GM13976 (cell line): Measurements from ENCODE around the gene TPCN2.
"Not testable (repeated sequence)": the region's sequence is repeated elsewhere in the genome, so short reads cannot be mapped to it uniquely, and the experiment has no call there.

Experiments
- DNase-seq: peaks from one replicate; pipeline ENCODE4 v3.0.0; 2012; ENCODE audit warnings: low spot score
- in situ Hi-C: fragments of 300-500 bp; cut with MboI; formaldehyde crosslinking; loops from one replicate; pipeline ENCODE4 v1.12.0; 2022; ENCODE audit warnings: low sequenced_read_pairs, mixed read lengths, inconsistent platforms; ENCODE audit not compliant: unreplicated experiment
- TF ChIP-seq, protein P1 (sequence below): IDR thresholded peaks from 2 replicates; pipeline ENCODE4 v1.5.1; 2012; ENCODE audit warnings: borderline replicate concordance, mild to moderate bottlenecking; ENCODE audit not compliant: insufficient read depth; ENCODE audit errors: extremely low read depth, missing control alignments, control extremely low read depth

The TPCN2 gene

DNA sequence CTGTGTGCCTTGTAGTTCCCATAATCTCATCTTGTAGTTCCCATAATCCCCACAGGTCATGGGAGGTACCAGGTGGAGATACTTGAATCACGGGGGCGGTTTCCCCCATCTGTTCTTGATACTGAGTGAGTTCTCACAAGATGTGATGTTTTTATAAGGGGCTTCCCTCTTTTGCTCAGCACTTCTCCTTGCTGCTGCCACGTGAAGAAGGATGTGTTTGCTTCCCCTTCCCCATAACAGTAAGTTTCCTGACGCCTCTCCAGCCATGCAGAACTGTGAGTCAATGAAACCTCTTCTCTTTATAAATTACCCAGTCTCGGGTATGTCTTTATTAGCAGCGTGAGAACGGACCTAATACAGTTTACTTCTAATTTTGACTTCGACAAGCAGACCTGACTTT lies 93.0 kb downstream of the TPCN2 start:
- TF ChIP-seq, protein P1, sequence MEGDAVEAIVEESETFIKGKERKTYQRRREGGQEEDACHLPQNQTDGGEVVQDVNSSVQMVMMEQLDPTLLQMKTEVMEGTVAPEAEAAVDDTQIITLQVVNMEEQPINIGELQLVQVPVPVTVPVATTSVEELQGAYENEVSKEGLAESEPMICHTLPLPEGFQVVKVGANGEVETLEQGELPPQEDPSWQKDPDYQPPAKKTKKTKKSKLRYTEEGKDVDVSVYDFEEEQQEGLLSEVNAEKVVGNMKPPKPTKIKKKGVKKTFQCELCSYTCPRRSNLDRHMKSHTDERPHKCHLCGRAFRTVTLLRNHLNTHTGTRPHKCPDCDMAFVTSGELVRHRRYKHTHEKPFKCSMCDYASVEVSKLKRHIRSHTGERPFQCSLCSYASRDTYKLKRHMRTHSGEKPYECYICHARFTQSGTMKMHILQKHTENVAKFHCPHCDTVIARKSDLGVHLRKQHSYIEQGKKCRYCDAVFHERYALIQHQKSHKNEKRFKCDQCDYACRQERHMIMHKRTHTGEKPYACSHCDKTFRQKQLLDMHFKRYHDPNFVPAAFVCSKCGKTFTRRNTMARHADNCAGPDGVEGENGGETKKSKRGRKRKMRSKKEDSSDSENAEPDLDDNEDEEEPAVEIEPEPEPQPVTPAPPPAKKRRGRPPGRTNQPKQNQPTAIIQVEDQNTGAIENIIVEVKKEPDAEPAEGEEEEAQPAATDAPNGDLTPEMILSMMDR, result no peak
- in situ Hi-C loops, result no loop called here

DNA sequence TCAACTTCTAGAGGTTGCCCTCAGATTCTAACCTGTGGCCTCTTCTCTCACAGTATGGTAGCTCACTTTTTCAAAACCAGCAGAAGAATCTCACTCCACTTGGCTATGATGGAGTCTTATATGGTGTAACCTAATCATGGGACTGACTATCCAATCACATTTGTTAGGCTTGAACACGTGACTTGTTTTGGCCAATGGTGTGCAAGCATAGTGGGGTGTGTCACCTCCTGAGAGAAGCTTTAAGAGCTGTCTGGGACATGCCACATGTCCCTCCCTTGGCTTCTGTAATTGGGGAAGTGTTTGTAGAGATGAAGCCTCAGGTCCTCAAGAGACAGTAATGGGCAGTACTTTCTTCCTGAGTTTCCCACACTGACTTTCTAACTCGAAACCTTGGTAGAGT lies 94.2 kb downstream of the TPCN2 start:
- no peak for DNase-seq
- in situ Hi-C loops, result no loop called here
- TF ChIP-seq, protein P1, result no peak

More for the DNA sequence above, 93.0 kb downstream of the TPCN2 start:
- no peak for DNase-seq

DNA sequence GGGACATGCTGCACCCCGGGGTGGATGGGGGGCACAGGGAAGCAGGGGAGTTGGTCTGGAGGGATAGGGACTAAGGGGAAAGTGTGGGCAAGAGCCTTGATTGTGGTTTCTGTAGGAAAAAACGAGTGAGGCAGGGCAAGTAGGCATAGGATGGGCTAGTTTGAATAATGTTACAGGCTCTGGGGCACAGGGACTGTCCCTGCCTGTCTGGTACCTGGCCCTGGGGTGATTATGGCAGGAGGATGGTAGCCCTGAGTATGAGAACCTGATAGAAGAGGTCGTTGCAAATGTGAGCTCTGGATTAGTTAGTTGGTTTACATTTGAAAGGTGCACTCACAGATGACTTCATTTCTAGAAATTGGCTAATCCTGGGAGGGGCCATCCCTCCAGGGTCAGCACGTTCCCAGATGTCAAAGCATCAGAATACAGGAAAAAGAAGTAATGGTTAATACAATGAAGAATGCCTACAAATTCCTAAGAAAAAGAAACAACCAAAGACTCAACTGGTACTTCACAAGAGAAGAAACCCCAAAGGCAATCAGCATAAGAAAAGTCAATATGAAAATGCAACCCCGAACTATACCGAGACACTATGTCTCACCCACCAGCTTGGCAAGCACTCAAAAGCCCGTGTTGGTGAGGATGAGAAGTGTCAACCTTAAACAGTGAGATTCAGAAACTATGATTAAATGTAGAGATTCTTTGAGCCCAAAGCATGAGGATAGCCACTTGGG lies 95.8 kb downstream of the TPCN2 start:
- TF ChIP-seq, protein P1, result no peak
- in situ Hi-C loops, result no loop called here
- no peak for DNase-seq

DNA sequence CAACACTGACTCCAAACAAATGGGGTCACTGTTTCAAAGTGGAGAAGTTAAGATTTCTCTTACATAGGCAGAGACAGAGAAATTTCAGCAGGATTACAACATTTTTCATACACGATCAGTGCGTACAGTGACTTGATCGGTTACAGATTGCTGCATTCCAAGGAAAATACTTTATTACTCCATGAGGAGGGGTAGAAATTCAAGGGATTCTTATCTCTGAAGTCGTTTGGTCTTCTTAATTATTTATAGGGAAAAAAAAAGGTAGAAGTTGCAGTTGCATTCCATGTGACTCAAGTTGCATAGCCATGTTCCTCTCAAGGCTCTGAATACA lies 96.3 kb downstream of the TPCN2 start:
- in situ Hi-C loops, result no loop called here
- TF ChIP-seq, protein P1, result no peak
- DNase-seq, result no peak

DNA sequence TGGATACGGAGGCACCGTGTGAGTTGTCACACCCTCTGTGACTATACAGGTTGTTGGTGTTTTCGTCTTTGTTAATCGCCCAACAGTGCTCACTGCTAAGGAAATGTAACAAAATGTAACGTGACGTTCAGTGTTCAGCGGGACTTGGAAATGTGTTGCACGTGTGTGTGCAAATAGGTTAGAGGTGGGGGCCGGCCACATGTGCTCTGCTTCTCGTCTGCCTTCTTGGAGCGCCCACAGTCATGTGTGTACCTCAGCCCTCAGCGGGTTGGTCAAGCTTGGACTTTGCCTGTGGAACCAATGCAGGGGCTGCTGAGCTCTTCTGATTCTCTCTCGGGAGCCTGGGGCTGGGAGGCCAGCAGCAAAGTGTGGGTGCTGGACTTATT lies 99.6 kb downstream of the TPCN2 start:
- TF ChIP-seq, protein P1, result no peak

DNA sequence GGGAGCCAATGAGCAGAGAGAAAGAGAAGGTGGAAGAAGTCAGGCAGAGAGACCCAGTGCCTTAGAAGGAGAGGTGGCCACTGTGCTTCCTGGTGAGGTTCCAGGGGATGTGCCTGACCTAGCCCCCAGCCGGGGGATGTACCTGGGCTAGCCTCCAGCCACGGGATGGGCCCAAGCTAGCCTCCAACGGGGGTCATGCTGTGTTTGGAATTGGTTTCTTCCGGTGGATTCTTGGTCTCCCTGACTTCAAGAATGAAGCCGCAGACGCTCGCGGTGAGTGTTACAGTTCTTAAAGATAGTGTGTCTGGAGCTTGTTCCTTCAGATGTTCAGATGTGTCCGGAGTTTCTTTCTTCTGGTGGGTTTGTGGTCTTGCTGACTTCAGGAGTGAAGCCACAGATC lies 100.1 kb downstream of the TPCN2 start:
- in situ Hi-C loops, result no loop called here
- TF ChIP-seq, protein P1, result no peak
- DNase-seq, result no peak

More for the DNA sequence above, 99.6 kb downstream of the TPCN2 start:
- DNase-seq, result no peak
- in situ Hi-C loops, result no loop called here

DNA sequence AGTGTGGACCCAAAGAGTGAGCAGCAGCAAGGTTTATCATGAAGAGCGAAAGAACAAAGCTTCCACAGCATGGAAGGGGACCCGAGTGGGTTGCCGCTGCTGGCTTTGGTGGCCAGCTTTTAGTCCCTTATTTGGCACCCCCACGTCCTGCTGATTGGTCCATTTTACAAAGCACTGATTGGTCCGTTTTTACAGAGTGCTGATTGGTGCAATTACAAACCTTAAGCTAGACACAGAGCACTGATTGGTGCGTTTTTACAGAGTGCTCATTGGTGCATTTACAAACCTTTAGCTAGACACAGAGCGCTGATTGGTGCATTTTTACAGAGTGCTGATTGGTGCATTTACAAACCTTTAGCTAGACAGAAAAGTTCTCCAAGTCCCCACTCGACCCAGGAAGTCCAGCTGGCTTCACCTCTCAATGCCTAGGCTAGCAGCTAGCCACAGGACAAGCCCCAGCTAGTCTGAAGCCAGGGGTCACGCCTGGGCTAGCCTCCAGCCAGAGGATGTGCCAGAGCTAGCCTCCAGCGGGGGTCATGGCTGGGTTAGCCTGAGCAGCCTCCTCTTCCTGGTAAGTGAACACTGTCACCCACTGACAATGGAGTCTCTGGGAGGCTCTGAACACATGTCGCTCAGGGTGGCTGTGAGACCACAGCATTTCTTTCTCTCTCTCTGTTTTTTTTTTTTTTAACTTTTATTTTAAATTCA lies 100.8 kb downstream of the TPCN2 start:
- DNase-seq, in situ Hi-C loops: not testable (repeated sequence)
